ENCODE data around the gene MAP4K3. TPM values are rescaled to one million over a fixed set of nuclear protein-coding genes. Genes with fewer than 3 reads are reported as not detected.

Gene MAP4K3
- total and polyA plus RNA-seq, 2 of the 8 experiments (the other 6 are each of a cell fraction or from before 2014, with no cell fraction given): 11.4 to 63.0 TPM

DNA sequence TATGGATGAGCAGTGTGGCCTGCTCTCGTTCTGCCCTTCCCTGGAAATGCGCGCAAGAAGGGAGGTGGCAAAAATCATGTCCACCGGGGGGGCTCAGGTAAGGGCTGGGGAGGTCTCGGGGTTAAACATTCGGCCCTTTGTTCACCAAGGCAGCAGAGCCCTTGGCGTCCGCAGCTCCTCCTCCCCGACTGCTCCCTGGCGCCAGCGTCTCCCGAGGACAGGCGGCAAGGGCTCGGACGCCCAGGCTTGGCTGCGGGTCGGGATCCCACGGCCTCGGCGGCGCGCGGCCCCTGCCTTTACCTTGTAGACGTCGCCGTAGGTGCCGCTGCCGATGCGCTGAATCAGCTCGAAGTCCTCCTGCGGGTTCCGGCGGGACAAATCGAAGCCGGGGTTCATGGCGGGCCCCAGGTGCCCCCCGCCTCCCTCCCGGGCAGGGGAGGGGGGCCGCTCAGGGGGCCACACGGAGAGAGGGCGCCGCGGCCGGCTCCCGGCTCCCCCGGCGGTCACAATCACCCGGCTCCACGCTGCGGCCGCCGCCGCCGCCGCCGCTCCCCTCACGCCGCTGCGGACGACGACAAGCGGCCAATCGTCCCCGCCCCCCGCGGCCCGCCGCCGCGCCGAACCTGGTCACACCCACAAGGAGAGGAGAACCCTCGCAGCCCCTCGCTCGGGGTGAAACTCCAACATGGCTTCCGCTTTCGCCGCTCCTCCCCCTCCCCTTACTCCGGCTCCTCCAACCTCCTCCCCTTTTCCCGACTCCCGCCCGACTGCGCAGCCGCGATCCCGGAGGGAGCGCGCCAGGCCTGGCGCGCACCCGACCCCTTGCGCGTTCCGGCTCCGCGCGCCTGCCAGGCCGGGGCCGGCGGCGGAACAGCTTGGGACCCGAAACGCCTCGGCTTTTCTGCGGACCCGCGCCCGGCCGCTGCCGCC is at the start of gene MAP4K3 (continued):
- TF ChIP-seq, protein P1, sequence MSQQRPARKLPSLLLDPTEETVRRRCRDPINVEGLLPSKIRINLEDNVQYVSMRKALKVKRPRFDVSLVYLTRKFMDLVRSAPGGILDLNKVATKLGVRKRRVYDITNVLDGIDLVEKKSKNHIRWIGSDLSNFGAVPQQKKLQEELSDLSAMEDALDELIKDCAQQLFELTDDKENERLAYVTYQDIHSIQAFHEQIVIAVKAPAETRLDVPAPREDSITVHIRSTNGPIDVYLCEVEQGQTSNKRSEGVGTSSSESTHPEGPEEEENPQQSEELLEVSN (IDR thresholded peaks at IDR 0.05): no peak
- TF ChIP-seq FOSL1 (IDR thresholded peaks at IDR 0.05; ENCODE audit: insufficient read depth, low read depth, low read length): no peak
